Measurements from ENCODE around the gene CTTNBP2.

The CTTNBP2 gene

GRCh38 chr7:117757440-117757839 lies 115.8 kb downstream of the CTTNBP2 start:
- Histone ChIP-seq H3K27ac (no peak overlapping the region), H3K36me3 (no peaks in the 10 kb centered on the region), H3K9ac (no peak overlapping the region), H3K4me1 (peaks cover 0 to 18% (median 0%) of the 10 kb centered on the region in 10 experiments; a peak in 5 of 20 replicates), H3K4me3 (no peak overlapping the region), H3K27me3 (no peaks in the 10 kb centered on the region), H4K20me1 (no peaks in the 10 kb centered on the region), H3K4me2 (no peak overlapping the region), H3K9me3 (replicated peaks in 1 of 11) (no peaks in the 10 kb centered on the region)
- TF ChIP-seq Cebpa-rat (IDR thresholded peaks at IDR 0.05), result no peak

- Histone ChIP-seq H3K4me3 (no peak overlapping the region), H3K4me1 (peaks cover 0 to 18% (median 0%) of the 10 kb centered on the region in 10 experiments; a peak in 6 of 20 replicates), H4K20me1 (no peaks in the 10 kb centered on the region), H3K9me3 (replicated peaks in 1 of 11) (no peaks in the 10 kb centered on the region), H3K36me3 (no peaks in the 10 kb centered on the region), H3K9ac (no peak overlapping the region), H3K4me2 (no peak overlapping the region), H3K27me3 (no peaks in the 10 kb centered on the region), H3K27ac (no peak overlapping the region)
- no peak for TF ChIP-seq Cebpa-rat (IDR thresholded peaks at IDR 0.05)
Measured at GRCh38 chr7:117756586-117757085, 116.6 kb downstream of the CTTNBP2 start.

GRCh38 chr7:117755136-117755535 lies 118.1 kb downstream of the CTTNBP2 start:
- Histone ChIP-seq H3K9ac (no peak overlapping the region), H3K36me3 (no peaks in the 10 kb centered on the region), H3K4me2 (no peak overlapping the region), H3K4me3 (no peak overlapping the region), H3K27ac (no peak overlapping the region), H3K4me1 (peaks cover 0 to 27% (median 0%) of the 10 kb centered on the region in 10 experiments; a peak in 6 of 20 replicates), H4K20me1 (no peaks in the 10 kb centered on the region), H3K9me3 (replicated peaks in 1 of 11) (no peaks in the 10 kb centered on the region), H3K27me3 (no peaks in the 10 kb centered on the region)
- no peak for TF ChIP-seq Cebpa-rat (IDR thresholded peaks at IDR 0.05)

- no peaks in the 10 kb centered on the region for H3K27me3 ChIP-seq
- H3K9ac ChIP-seq, result no peak overlapping the region; a peak in 1 of 22 replicates
- peak overlapping the region in 3 of 11 experiments; percentile 48 to 74 (median 56); a peak in 6 of 22 replicates for H3K4me2 ChIP-seq
- no peaks in the 10 kb centered on the region for H3K36me3 ChIP-seq
- no peaks in the 10 kb centered on the region for H4K20me1 ChIP-seq
- peaks cover 0 to 27% (median 0%) of the 10 kb centered on the region in 10 experiments; a peak in 6 of 20 replicates for H3K4me1 ChIP-seq
- TF ChIP-seq Cebpa-rat (IDR thresholded peaks at IDR 0.05), result no peak
- H3K27ac ChIP-seq, result peak overlapping the region in 3 of 11 experiments; percentile 20 to 34 (median 32); a peak in 2 of 22 replicates
- H3K4me3 ChIP-seq, result no peak overlapping the region
- H3K9me3 ChIP-seq (replicated peaks in 1 of 11), result no peaks in the 10 kb centered on the region
Measured at GRCh38 chr7:117751775-117752174, 121.5 kb downstream of the CTTNBP2 start.

GRCh38 chr7:117750612-117751563 lies 122.4 kb downstream of the CTTNBP2 start:
- no peak for TF ChIP-seq Cebpa-rat (IDR thresholded peaks at IDR 0.05)
- no peaks in the 10 kb centered on the region for H4K20me1 ChIP-seq
- peak overlapping the region in 3 of 11 experiments; percentile 48 to 74 (median 56); a peak in 6 of 22 replicates for H3K4me2 ChIP-seq
- no peaks in the 10 kb centered on the region for H3K27me3 ChIP-seq
- H3K4me3 ChIP-seq, result no peak overlapping the region
- no peaks in the 10 kb centered on the region for H3K9me3 ChIP-seq (replicated peaks in 1 of 11)
- H3K9ac ChIP-seq, result no peak overlapping the region
- no peaks in the 10 kb centered on the region for H3K36me3 ChIP-seq
- peaks cover 0 to 27% (median 0%) of the 10 kb centered on the region in 10 experiments; a peak in 6 of 20 replicates for H3K4me1 ChIP-seq
- peak overlapping the region in 2 of 11 experiments; percentile 20 to 34; a peak in 1 of 22 replicates for H3K27ac ChIP-seq

- Histone ChIP-seq H3K4me2 (no peak overlapping the region), H3K36me3 (no peaks in the 10 kb centered on the region), H3K4me1 (no peaks in the 10 kb centered on the region), H3K27ac (no peak overlapping the region), H3K27me3 (no peaks in the 10 kb centered on the region), H4K20me1 (no peaks in the 10 kb centered on the region), H3K9ac (no peak overlapping the region), H3K9me3 (replicated peaks in 1 of 11) (no peaks in the 10 kb centered on the region), H3K4me3 (no peak overlapping the region)
- no peak for TF ChIP-seq Cebpa-rat (IDR thresholded peaks at IDR 0.05)
Measured at GRCh38 chr7:117741962-117742361, 131.3 kb downstream of the CTTNBP2 start.

- Histone ChIP-seq H3K9me3 (replicated peaks in 1 of 11) (no peaks in the 10 kb centered on the region), H3K27me3 (no peaks in the 10 kb centered on the region), H4K20me1 (no peaks in the 10 kb centered on the region), H3K4me1 (no peaks in the 10 kb centered on the region), H3K36me3 (no peaks in the 10 kb centered on the region), H3K4me3 (no peak overlapping the region), H3K9ac (no peak overlapping the region), H3K4me2 (no peak overlapping the region), H3K27ac (no peak overlapping the region)
- no peak for TF ChIP-seq Cebpa-rat (IDR thresholded peaks at IDR 0.05)
Measured at GRCh38 chr7:117739085-117739484, 134.2 kb downstream of the CTTNBP2 start.

GRCh38 chr7:117737926-117738325 lies 135.3 kb downstream of the CTTNBP2 start:
- no peak overlapping the region for H3K9ac ChIP-seq
- no peaks in the 10 kb centered on the region for H4K20me1 ChIP-seq
- no peaks in the 10 kb centered on the region for H3K27me3 ChIP-seq
- H3K9me3 ChIP-seq (replicated peaks in 1 of 11), result no peaks in the 10 kb centered on the region
- no peaks in the 10 kb centered on the region for H3K36me3 ChIP-seq
- no peaks in the 10 kb centered on the region for H3K4me1 ChIP-seq
- no peak overlapping the region for H3K27ac ChIP-seq
- no peak overlapping the region for H3K4me3 ChIP-seq
- no peak overlapping the region for H3K4me2 ChIP-seq
- TF ChIP-seq Cebpa-rat (IDR thresholded peaks at IDR 0.05), result no peak

- Histone ChIP-seq H3K27me3 (no peaks in the 10 kb centered on the region), H3K9ac (no peak overlapping the region), H3K27ac (no peak overlapping the region), H3K36me3 (no peaks in the 10 kb centered on the region), H3K4me2 (peak overlapping the region in 2 of 11 experiments; percentile 3 to 48; a peak in 1 of 22 replicates), H3K9me3 (replicated peaks in 1 of 11) (no peaks in the 10 kb centered on the region), H3K4me3 (no peak overlapping the region), H4K20me1 (no peaks in the 10 kb centered on the region), H3K4me1 (peaks cover 0 to 33% (median 0%) of the 10 kb centered on the region in 10 experiments; a peak in 6 of 20 replicates)
- TF ChIP-seq Cebpa-rat (IDR thresholded peaks at IDR 0.05), result no peak
Measured at GRCh38 chr7:117731455-117731854, 141.8 kb downstream of the CTTNBP2 start.

All from BLaER1 treated with 17β-estradiol and CSF1 and Interleukin-3, amounts not matched to agents 10 nM and 100 nM (cell line).